ACC112 (cell line): Measurements from ENCODE around the gene BIRC6.
"Not testable (repeated sequence)": the region's sequence is repeated elsewhere in the genome, so short reads cannot be mapped to it uniquely, and the experiment has no call there.

Experiments
- H2AFZ ChIP-seq: fragments of 200-600 bp; sonication (generic); one replicate; pipeline ENCODE4 v1.6.0; 2017; ENCODE audit warnings: antibody characterized with exemption, low read length; ENCODE audit not compliant: unreplicated experiment
- H3K27ac ChIP-seq: fragments of 200-600 bp; sonication (generic); 2 replicates; pipeline ENCODE4 v1.5.1; 2014; ENCODE audit warnings: low read depth, mild to moderate bottlenecking, antibody characterized with exemption, low read length, moderate library complexity
- H3K27me3 ChIP-seq: fragments of 200-600 bp; sonication (generic); 2 replicates; pipeline ENCODE4 v1.6.1; 2014; ENCODE audit warnings: mild to moderate bottlenecking, antibody characterized with exemption, low read length, moderate library complexity, mixed read lengths; ENCODE audit not compliant: insufficient read depth
- H3K36me3 ChIP-seq: fragments of 200-600 bp; sonication (generic); 2 replicates; pipeline ENCODE4 v1.6.1; 2016; ENCODE audit warnings: mild to moderate bottlenecking, antibody characterized with exemption, low read length, moderate library complexity, mixed read lengths; ENCODE audit not compliant: insufficient read depth
- H3K4me1 ChIP-seq: fragments of 200-600 bp; sonication (generic); one replicate; pipeline ENCODE4 v1.6.1; 2016; ENCODE audit warnings: low read length, mixed read lengths; ENCODE audit not compliant: insufficient read depth, unreplicated experiment, control insufficient read depth
- H3K4me3 ChIP-seq: fragments of 200-600 bp; sonication (generic); 2 replicates; pipeline ENCODE4 v1.5.1; 2014; ENCODE audit warnings: mild to moderate bottlenecking, low read depth, low read length
- H3K79me2 ChIP-seq: fragments of 200-600 bp; sonication (generic); one replicate; pipeline ENCODE4 v1.6.0; 2016; ENCODE audit warnings: low read length; ENCODE audit not compliant: control insufficient read depth, unreplicated experiment, insufficient read depth

Gene BIRC6

GRCh38 chr2:32552483-32552882 lies 195.7 kb downstream of the BIRC6 start:
- H2AFZ ChIP-seq, H3K4me3 ChIP-seq, H3K36me3 ChIP-seq, H3K27ac ChIP-seq, H3K4me1 ChIP-seq, H3K79me2 ChIP-seq, H3K27me3 ChIP-seq: not testable (repeated sequence)

- no peak overlapping the region for H2AFZ ChIP-seq
- H3K4me1 ChIP-seq: no peaks in the 10 kb centered on the region
- H3K79me2 ChIP-seq: no peaks in the 10 kb centered on the region
- H3K36me3 ChIP-seq: 0 out of 2 replicates have a peak, but pooled peaks cover 3% of the 10 kb centered on the region
- H3K27ac ChIP-seq: no peak overlapping the region
- no peak overlapping the region for H3K4me3 ChIP-seq
- H3K27me3 ChIP-seq: no peaks in the 10 kb centered on the region
These were observed 197.1 kb downstream of the BIRC6 start for GRCh38 chr2:32553829-32554432.

- no peak overlapping the region for H3K4me3 ChIP-seq
- H3K4me1 ChIP-seq: no peaks in the 10 kb centered on the region
- no peaks in the 10 kb centered on the region for H3K79me2 ChIP-seq
- H3K36me3 ChIP-seq: peaks cover 14% of the 10 kb centered on the region
- no peak overlapping the region for H3K27ac ChIP-seq
- H3K27me3 ChIP-seq: no peaks in the 10 kb centered on the region
- no peak overlapping the region for H2AFZ ChIP-seq
These were observed 201.7 kb downstream of the BIRC6 start for GRCh38 chr2:32558492-32558891.

- no peaks in the 10 kb centered on the region for H3K79me2 ChIP-seq
- H3K27ac ChIP-seq: no peak overlapping the region
- no peak overlapping the region for H2AFZ ChIP-seq
- no peaks in the 10 kb centered on the region for H3K4me1 ChIP-seq
- H3K36me3 ChIP-seq: peaks cover 16% of the 10 kb centered on the region
- no peaks in the 10 kb centered on the region for H3K27me3 ChIP-seq
- no peak overlapping the region for H3K4me3 ChIP-seq
These were observed 202.3 kb downstream of the BIRC6 start for GRCh38 chr2:32559136-32559535.

- H2AFZ ChIP-seq: no peak overlapping the region
- H3K36me3 ChIP-seq: peaks cover 35% of the 10 kb centered on the region
- no peaks in the 10 kb centered on the region for H3K79me2 ChIP-seq
- H3K27me3 ChIP-seq: no peaks in the 10 kb centered on the region
- no peaks in the 10 kb centered on the region for H3K4me1 ChIP-seq
- H3K27ac ChIP-seq: no peak overlapping the region
- H3K4me3 ChIP-seq: no peak overlapping the region
These were observed 206.1 kb downstream of the BIRC6 start for GRCh38 chr2:32562906-32563305.

GRCh38 chr2:32564417-32565035 lies 207.7 kb downstream of the BIRC6 start:
- no peak overlapping the region for H3K4me3 ChIP-seq
- no peak overlapping the region for H3K27ac ChIP-seq
- H3K27me3 ChIP-seq: no peaks in the 10 kb centered on the region
- H3K36me3 ChIP-seq: peaks cover 35% of the 10 kb centered on the region
- H3K4me1 ChIP-seq: no peaks in the 10 kb centered on the region
- no peaks in the 10 kb centered on the region for H3K79me2 ChIP-seq
- H2AFZ ChIP-seq: no peak overlapping the region

GRCh38 chr2:32565902-32566301 lies 209.1 kb downstream of the BIRC6 start:
- Histone ChIP-seq H3K4me3 (no peak overlapping the region), H3K27ac (no peak overlapping the region), H3K79me2 (peaks cover 5% of the 10 kb centered on the region), H3K36me3 (peaks cover 35% of the 10 kb centered on the region), H3K27me3 (no peaks in the 10 kb centered on the region), H3K4me1 (no peaks in the 10 kb centered on the region), H2AFZ (no peak overlapping the region)

GRCh38 chr2:32572030-32572429 lies 215.2 kb downstream of the BIRC6 start:
- Histone ChIP-seq H3K79me2 (peaks cover 17% of the 10 kb centered on the region), H3K4me1 (no peaks in the 10 kb centered on the region), H3K4me3 (no peak overlapping the region), H3K36me3 (peaks cover 7% of the 10 kb centered on the region), H2AFZ (no peak overlapping the region), H3K27me3 (no peaks in the 10 kb centered on the region), H3K27ac (no peak overlapping the region)

- Histone ChIP-seq H3K79me2 (peaks cover 17% of the 10 kb centered on the region), H3K27me3 (no peaks in the 10 kb centered on the region), H3K4me1 (no peaks in the 10 kb centered on the region), H3K36me3 (peaks cover 7% of the 10 kb centered on the region), H2AFZ (no peak overlapping the region), H3K4me3 (no peak overlapping the region), H3K27ac (no peak overlapping the region)
These were observed 215.9 kb downstream of the BIRC6 start for GRCh38 chr2:32572737-32573136.

GRCh38 chr2:32591669-32592463 lies 235.0 kb downstream of the BIRC6 start:
- peaks cover 14% of the 10 kb centered on the region; the same call in 1 of the 2 replicates for H3K36me3 ChIP-seq
- H3K79me2 ChIP-seq: no peaks in the 10 kb centered on the region
- H3K4me3 ChIP-seq: no peak overlapping the region
- no peaks in the 10 kb centered on the region for H3K27me3 ChIP-seq
- H2AFZ ChIP-seq: no peak overlapping the region
- H3K4me1 ChIP-seq: peaks cover 7% of the 10 kb centered on the region
- H3K27ac ChIP-seq: no peak overlapping the region

GRCh38 chr2:32594573-32594972 lies 237.8 kb downstream of the BIRC6 start:
- no peaks in the 10 kb centered on the region for H3K79me2 ChIP-seq
- H3K36me3 ChIP-seq: peaks cover 19% of the 10 kb centered on the region; the same call in 1 of the 2 replicates
- no peak overlapping the region for H2AFZ ChIP-seq
- H3K27ac ChIP-seq: no peak overlapping the region
- H3K27me3 ChIP-seq: no peaks in the 10 kb centered on the region
- H3K4me3 ChIP-seq: no peak overlapping the region
- H3K4me1 ChIP-seq: peaks cover 7% of the 10 kb centered on the region
